ENCODE data around the gene GGACT.

- TF ChIP-seq CTCF (IDR thresholded peaks at IDR 0.05; ENCODE audit: low read length) (no peak), EZH2 (IDR thresholded peaks at IDR 0.05; ENCODE audit: borderline replicate concordance, low read length) (no peak)
These were observed 32.2 kb upstream of the GGACT start for GRCh38 chr13:100620792-100621191.
